WERI-Rb-1 (cell line): Measurements from ENCODE around the gene ASXL3.

Experiments
- DNase-seq: peaks from one replicate; pipeline ENCODE4 v3.0.0-alpha.2; 2020
- H3K27ac ChIP-seq: fragments of 250-450 bp; sonication (Bioruptor Pico); 2 replicates; pipeline ENCODE4 v1.5.1; 2020; ENCODE audit warnings: mild to moderate bottlenecking, moderate library complexity
- H3K27me3 ChIP-seq: fragments of 250-450 bp; sonication (Bioruptor Pico); 2 replicates; pipeline ENCODE4 v1.5.1; 2021; ENCODE audit warnings: mild to moderate bottlenecking, low read depth, moderate library complexity; ENCODE audit not compliant: insufficient read depth, severe bottlenecking
- H3K36me3 ChIP-seq: fragments of 250-450 bp; sonication (Bioruptor Pico); 2 replicates; pipeline ENCODE4 v1.5.1; 2020; ENCODE audit warnings: mild to moderate bottlenecking, moderate library complexity
- H3K4me3 ChIP-seq: 2 replicates; pipeline ENCODE4 v1.5.1; 2011; ENCODE audit warnings: low read depth, mild to moderate bottlenecking, control low read depth, low read length
- H3K9me3 ChIP-seq: fragments of 250-450 bp; sonication (Bioruptor Pico); 2 replicates; pipeline ENCODE4 v1.5.1; 2021; ENCODE audit warnings: mild to moderate bottlenecking, moderate library complexity; ENCODE audit not compliant: severe bottlenecking
- TF ChIP-seq, protein P1 (sequence below): IDR thresholded peaks from 2 replicates; pipeline ENCODE4 v1.5.1; 2011; ENCODE audit warnings: low read depth, mild to moderate bottlenecking, control low read depth, inconsistent platforms, low read length

The ASXL3 gene

DNA sequence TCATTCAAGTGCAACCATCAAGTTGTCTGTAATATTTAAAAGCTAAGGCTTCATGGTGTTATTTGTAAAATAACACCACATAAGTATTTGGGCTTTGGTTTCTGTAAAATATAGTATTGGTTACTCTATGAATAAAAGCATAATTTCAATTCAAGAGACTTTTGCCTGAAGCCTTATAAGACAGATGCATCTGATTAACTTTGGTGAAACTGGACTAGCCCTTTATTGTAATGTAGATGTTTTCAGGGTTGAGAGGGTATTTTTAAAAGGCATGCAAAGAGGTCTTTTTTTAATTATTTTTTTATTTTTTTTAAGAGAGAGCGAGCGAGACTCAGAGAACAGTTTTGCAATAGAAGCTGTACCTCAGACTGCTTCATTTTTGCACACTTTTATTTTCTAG, 66.5 kb downstream of the ASXL3 start:
- Histone ChIP-seq H3K27me3 (no peaks in the 10 kb centered on the region), H3K27ac (no peak overlapping the region), H3K9me3 (no peaks in the 10 kb centered on the region), H3K4me3 (no peak overlapping the region), H3K36me3 (no peaks in the 10 kb centered on the region)
- no peak for DNase-seq
- TF ChIP-seq, protein P1, sequence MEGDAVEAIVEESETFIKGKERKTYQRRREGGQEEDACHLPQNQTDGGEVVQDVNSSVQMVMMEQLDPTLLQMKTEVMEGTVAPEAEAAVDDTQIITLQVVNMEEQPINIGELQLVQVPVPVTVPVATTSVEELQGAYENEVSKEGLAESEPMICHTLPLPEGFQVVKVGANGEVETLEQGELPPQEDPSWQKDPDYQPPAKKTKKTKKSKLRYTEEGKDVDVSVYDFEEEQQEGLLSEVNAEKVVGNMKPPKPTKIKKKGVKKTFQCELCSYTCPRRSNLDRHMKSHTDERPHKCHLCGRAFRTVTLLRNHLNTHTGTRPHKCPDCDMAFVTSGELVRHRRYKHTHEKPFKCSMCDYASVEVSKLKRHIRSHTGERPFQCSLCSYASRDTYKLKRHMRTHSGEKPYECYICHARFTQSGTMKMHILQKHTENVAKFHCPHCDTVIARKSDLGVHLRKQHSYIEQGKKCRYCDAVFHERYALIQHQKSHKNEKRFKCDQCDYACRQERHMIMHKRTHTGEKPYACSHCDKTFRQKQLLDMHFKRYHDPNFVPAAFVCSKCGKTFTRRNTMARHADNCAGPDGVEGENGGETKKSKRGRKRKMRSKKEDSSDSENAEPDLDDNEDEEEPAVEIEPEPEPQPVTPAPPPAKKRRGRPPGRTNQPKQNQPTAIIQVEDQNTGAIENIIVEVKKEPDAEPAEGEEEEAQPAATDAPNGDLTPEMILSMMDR = no peak

DNA sequence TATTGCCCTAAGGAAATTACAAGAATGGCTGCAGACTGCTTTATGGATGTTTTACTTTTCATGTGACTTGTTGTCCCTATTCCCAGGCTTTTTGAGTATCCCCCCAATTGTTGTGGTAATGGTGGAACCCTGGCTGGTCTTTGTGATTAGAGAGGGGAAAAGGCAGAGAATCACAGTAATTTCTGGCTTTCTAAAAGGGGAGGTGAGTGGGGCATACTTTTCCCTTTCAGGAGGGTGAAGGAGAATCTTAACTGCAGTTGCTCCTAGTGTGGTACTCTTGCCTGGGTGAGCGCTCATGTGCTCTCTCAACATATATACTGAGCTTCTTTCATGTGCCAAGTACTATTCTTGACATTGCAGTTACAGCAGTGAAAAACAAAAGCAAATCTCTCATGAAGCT, 69.3 kb downstream of the ASXL3 start:
- Histone ChIP-seq H3K9me3 (no peaks in the 10 kb centered on the region), H3K27ac (no peak overlapping the region), H3K36me3 (no peaks in the 10 kb centered on the region), H3K27me3 (no peaks in the 10 kb centered on the region), H3K4me3 (no peak overlapping the region)
- TF ChIP-seq, protein P1 = no peak
- DNase-seq = no peak

DNA sequence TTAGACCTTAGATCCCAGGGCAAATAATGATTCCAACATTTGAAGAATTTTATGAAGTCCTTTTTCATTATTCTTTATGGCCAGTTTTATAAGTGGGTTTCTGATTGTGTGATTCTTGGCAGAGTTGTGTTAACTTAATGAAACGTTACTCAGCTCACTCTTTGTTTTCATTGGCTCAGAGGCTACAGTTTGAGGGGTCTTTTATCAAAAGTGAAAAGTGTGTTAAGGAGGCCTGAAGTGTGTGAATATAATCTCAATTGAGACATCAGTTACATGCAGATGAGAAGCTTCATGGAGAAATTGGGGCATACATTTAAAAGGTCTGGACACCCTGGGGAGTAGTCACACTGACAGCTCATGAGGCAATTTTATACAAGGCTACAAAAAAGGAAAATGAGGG, 74.6 kb downstream of the ASXL3 start:
- DNase-seq = no peak
- no peak overlapping the region for H3K27ac ChIP-seq

DNA sequence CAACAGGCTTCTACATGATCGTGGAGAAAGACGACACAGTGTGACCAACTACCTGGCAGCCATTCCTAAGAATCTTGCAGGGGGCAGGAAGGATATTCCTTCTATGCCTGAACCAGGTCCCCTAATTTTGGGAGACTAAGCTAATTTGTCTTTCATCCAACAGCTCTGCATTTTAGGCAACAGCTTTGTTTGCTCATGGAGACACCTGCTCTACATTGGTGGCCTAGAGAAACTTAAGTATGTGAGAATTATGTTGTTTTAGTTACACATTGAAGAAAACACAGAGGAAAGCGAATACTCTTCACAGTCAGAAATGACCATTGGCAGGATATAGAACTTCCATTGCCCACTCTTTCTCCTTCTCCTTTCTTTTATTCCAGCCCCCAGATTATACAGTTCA, 75.2 kb downstream of the ASXL3 start:
- Histone ChIP-seq H3K9me3 (no peaks in the 10 kb centered on the region), H3K36me3 (no peaks in the 10 kb centered on the region), H3K27me3 (no peaks in the 10 kb centered on the region), H3K4me3 (no peak overlapping the region), H3K27ac (no peak overlapping the region)
- TF ChIP-seq, protein P1 = no peak
- no peak for DNase-seq

More for the DNA sequence above, 74.6 kb downstream of the ASXL3 start:
- Histone ChIP-seq H3K27me3 (no peaks in the 10 kb centered on the region), H3K36me3 (no peaks in the 10 kb centered on the region), H3K9me3 (no peaks in the 10 kb centered on the region), H3K4me3 (no peak overlapping the region)
- TF ChIP-seq, protein P1 = no peak

DNA sequence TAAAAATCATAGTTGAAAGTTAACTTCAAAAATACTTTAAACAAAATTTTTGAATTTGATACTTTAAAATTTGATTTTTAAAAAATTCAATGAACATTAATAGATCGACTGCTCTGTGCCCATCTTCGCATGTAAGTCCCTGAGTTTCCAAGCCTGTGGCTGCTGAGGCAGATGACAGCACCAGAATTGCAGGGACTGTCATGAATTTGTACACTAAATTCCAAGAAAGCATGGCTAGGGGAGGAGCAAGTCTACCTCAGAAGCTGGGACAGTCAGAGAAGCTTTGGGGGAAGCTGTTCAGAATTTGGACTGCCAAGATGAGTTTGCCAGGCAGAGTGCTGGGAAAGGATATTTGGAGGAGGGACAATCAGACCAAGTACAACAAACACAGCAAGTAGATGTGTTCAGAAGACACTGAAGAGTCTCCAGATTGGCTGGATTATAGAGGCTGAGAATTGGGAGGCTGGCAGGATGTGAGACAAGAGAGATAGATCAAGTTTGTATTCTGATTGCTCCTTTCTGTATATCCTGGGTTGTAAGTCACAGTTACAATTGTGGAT, 79.0 kb downstream of the ASXL3 start:
- Histone ChIP-seq H3K4me3 (no peak overlapping the region), H3K27me3 (no peaks in the 10 kb centered on the region), H3K9me3 (no peaks in the 10 kb centered on the region), H3K27ac (no peak overlapping the region), H3K36me3 (no peaks in the 10 kb centered on the region)
- TF ChIP-seq, protein P1 = no peak
- DNase-seq = no peak

DNA sequence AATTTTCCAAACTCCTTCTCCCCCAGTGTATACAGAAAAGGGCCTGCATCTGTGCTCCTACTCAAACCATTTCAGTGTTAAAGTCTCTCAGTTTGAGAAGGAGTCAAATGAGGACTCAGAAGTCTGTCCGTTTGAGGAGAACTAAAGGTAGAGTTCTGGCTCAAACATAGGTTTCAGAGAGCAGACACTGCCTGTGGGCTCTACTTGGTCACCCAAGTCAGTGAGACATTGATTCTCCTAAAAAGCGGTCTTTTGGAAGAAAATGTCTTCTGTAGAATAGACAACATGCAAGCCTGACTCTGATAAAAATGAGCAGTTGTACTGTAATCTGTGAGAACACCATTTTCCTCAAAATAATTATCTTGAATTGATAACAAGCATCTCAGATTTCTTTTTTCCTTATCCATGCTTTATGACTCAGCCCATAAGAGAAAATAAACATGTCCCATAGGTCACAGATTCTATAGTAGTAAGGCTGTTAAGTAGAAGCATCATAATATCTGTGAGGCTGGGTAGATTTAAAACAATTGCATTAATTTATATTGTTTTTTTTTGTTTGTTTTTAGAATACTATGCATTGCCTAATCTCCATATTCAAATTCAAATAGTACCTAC, 82.8 kb downstream of the ASXL3 start:
- Histone ChIP-seq H3K36me3 (no peaks in the 10 kb centered on the region), H3K4me3 (no peak overlapping the region), H3K9me3 (no peaks in the 10 kb centered on the region), H3K27me3 (no peaks in the 10 kb centered on the region), H3K27ac (no peak overlapping the region)
- TF ChIP-seq, protein P1 = no peak
- no peak for DNase-seq
